Measurements from ENCODE around the gene AURKAIP1.
"Not testable (repeated sequence)": the region's sequence is repeated elsewhere in the genome, so short reads cannot be mapped to it uniquely, and the experiment has no call there.

Gene AURKAIP1

GRCh38 chr1:1406101-1406820 lies 31.3 kb upstream of the AURKAIP1 start:
- no peak for DNase-seq

- no peak for DNase-seq
Observed at GRCh38 chr1:1403653-1404052, 28.6 kb upstream of the AURKAIP1 start.

- not testable (repeated sequence) for DNase-seq
Observed at GRCh38 chr1:1402901-1403392, 27.9 kb upstream of the AURKAIP1 start.

- DNase-seq = no peak
Observed at GRCh38 chr1:1402072-1402900, 27.3 kb upstream of the AURKAIP1 start.

GRCh38 chr1:1401457-1402010 lies 26.5 kb upstream of the AURKAIP1 start:
- DNase-seq = no peak

- no peak for DNase-seq
Observed at GRCh38 chr1:1400576-1401456, 25.8 kb upstream of the AURKAIP1 start.

GRCh38 chr1:1399872-1400575 lies 25.0 kb upstream of the AURKAIP1 start:
- no peak for DNase-seq

- DNase-seq = peak; percentile 93
Observed at GRCh38 chr1:1399187-1399871, 24.3 kb upstream of the AURKAIP1 start, which contains the start of gene CCNL2. Gene CCNL2, minus strand, starts transcription at chr1:1399335. Its CDS starts 29 bp downstream, at chr1:1399306.

- no peak for DNase-seq
Observed at GRCh38 chr1:1398677-1399186, 23.7 kb upstream of the AURKAIP1 start.

GRCh38 chr1:1397839-1398523 lies 23.0 kb upstream of the AURKAIP1 start:
- DNase-seq = no peak

- no peak for DNase-seq
Observed at GRCh38 chr1:1395166-1395565, 20.2 kb upstream of the AURKAIP1 start.

GRCh38 chr1:1394116-1394515 lies 19.1 kb upstream of the AURKAIP1 start:
- DNase-seq = no peak

GRCh38 chr1:1393428-1393827 lies 18.4 kb upstream of the AURKAIP1 start:
- no peak for DNase-seq

GRCh38 chr1:1393014-1393413 lies 18.0 kb upstream of the AURKAIP1 start:
- DNase-seq = no peak

- DNase-seq = no peak
Observed at GRCh38 chr1:1391225-1391624, 16.2 kb upstream of the AURKAIP1 start.

- DNase-seq = no peak
Observed at GRCh38 chr1:1390675-1391074, 15.7 kb upstream of the AURKAIP1 start.

- no peak for DNase-seq
Observed at GRCh38 chr1:1388078-1388472, 13.1 kb upstream of the AURKAIP1 start.

GRCh38 chr1:1387098-1388077 lies 12.4 kb upstream of the AURKAIP1 start:
- DNase-seq = no peak

GRCh38 chr1:1385931-1386330 lies 10.9 kb upstream of the AURKAIP1 start:
- no peak for DNase-seq
